ENCODE results near the gene SRP54. TPM values are rescaled to one million over a fixed set of nuclear protein-coding genes. Genes with fewer than 3 reads are reported as not detected.

Gene SRP54
- total and polyA plus RNA-seq, 2 of the 13 experiments (the other 11 are each of a cell fraction or from before 2014, with no cell fraction given): 42.2 to 207 TPM

GRCh38 chr14:35078082-35078481, 95.3 kb downstream of the SRP54 start (continued):
- TF ChIP-seq, protein P1, sequence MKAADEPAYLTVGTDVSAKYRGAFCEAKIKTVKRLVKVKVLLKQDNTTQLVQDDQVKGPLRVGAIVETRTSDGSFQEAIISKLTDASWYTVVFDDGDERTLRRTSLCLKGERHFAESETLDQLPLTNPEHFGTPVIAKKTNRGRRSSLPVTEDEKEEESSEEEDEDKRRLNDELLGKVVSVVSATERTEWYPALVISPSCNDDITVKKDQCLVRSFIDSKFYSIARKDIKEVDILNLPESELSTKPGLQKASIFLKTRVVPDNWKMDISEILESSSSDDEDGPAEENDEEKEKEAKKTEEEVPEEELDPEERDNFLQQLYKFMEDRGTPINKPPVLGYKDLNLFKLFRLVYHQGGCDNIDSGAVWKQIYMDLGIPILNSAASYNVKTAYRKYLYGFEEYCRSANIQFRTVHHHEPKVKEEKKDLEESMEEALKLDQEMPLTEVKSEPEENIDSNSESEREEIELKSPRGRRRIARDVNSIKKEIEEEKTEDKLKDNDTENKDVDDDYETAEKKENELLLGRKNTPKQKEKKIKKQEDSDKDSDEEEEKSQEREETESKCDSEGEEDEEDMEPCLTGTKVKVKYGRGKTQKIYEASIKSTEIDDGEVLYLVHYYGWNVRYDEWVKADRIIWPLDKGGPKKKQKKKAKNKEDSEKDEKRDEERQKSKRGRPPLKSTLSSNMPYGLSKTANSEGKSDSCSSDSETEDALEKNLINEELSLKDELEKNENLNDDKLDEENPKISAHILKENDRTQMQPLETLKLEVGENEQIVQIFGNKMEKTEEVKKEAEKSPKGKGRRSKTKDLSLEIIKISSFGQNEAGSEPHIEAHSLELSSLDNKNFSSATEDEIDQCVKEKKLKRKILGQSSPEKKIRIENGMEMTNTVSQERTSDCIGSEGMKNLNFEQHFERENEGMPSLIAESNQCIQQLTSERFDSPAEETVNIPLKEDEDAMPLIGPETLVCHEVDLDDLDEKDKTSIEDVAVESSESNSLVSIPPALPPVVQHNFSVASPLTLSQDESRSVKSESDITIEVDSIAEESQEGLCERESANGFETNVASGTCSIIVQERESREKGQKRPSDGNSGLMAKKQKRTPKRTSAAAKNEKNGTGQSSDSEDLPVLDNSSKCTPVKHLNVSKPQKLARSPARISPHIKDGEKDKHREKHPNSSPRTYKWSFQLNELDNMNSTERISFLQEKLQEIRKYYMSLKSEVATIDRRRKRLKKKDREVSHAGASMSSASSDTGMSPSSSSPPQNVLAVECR (CRISPR knock-in tag; IDR thresholded peaks at IDR 0.05; ENCODE audit: borderline replicate concordance): peak; percentile 50; the same call in 1 of the 2 replicates
- TF ChIP-seq ZMYM4 (CRISPR knock-in tag; IDR thresholded peaks at IDR 0.05) (peak; percentile 86), ZBTB38 (CRISPR knock-in tag; IDR thresholded peaks at IDR 0.05) (no peak), AHDC1 (CRISPR knock-in tag; IDR thresholded peaks at IDR 0.05; ENCODE audit: borderline replicate concordance) (peak; percentile 52; the same call in 1 of the 2 replicates), KLF9 (CRISPR knock-in tag; IDR thresholded peaks at IDR 0.05; ENCODE audit: low read depth) (no peak), ZNF18 (CRISPR knock-in tag; IDR thresholded peaks at IDR 0.05; ENCODE audit: insufficient replicate concordance) (peak; percentile 59), ATF7-NPFF (CRISPR knock-in tag; IDR thresholded peaks at IDR 0.05; ENCODE audit: low read depth) (no peak), ZNF367 (CRISPR knock-in tag; IDR thresholded peaks at IDR 0.05; ENCODE audit: borderline replicate concordance) (no peak), ZNF652 (CRISPR knock-in tag; IDR thresholded peaks at IDR 0.05; ENCODE audit: borderline replicate concordance, low read depth) (peak; percentile 47; the same call in 1 of the 2 replicates), TFDP2 (CRISPR knock-in tag; IDR thresholded peaks at IDR 0.05) (peak; percentile 19), ZNF570 (CRISPR knock-in tag; IDR thresholded peaks at IDR 0.05; ENCODE audit: borderline replicate concordance) (no peak), ZNF264 (CRISPR knock-in tag; IDR thresholded peaks at IDR 0.05) (peak; percentile 48; the same call in 1 of the 2 replicates), SATB2 (CRISPR knock-in tag; IDR thresholded peaks at IDR 0.05) (peak; percentile 57; the same call in 1 of the 2 replicates)
- TF ChIP-seq, protein P2, sequence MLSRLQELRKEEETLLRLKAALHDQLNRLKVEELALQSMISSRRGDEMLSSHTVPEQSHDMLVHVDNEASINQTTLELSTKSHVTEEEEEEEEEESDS (CRISPR knock-in tag; IDR thresholded peaks at IDR 0.05; ENCODE audit: borderline replicate concordance): no peak
